Stimulated activated naive CD8-positive, alpha-beta T cell treated with anti-CD3 and anti-CD28 coated beads, Interleukin-15, amount 100 ng/mL, for 72 hours (primary cell): Measurements from ENCODE around the gene OR52A5.
A peak's percentile ranks its signal among the peaks of the same experiment; 100 is the strongest.

Source experiments
- ATAC-seq: fragments of 150-1000 bp; cut with Tn5 transposase; 2 replicates; pipeline ENCODE4 v1.10.0; 2021; ENCODE audit warnings: mild to moderate bottlenecking, moderate library complexity
- DNase-seq, 2 donors: peaks; one replicate each; pipeline ENCODE4 v3.0.0; 2021 to 2022
- H3K27ac Mint-ChIP-seq, 2 donors: one replicate each; pipeline ENCODE4 v1.8.0; 2022; ENCODE audit warnings: mild to moderate bottlenecking in 2 of 2, mixed read lengths in 2 of 2, moderate library complexity in 2 of 2
- H3K27me3 Mint-ChIP-seq: one replicate; pipeline ENCODE4 v1.8.0; 2022; ENCODE audit warnings: mixed read lengths
- H3K4me1 Mint-ChIP-seq: one replicate; pipeline ENCODE4 v1.8.0; 2022; ENCODE audit warnings: mild to moderate bottlenecking, mixed read lengths
- H3K4me3 Mint-ChIP-seq, 2 donors: one replicate each; pipeline ENCODE4 v1.8.0; 2022; ENCODE audit warnings: mild to moderate bottlenecking in 2 of 2, mixed read lengths in 2 of 2, moderate library complexity in 1 of 2
- H3K9me3 Mint-ChIP-seq, 2 donors: one replicate each; pipeline ENCODE4 v1.8.0; 2022; ENCODE audit warnings: mixed read lengths in 2 of 2

OR52A5 gene

GRCh38 chr11:5131584-5132335, 6.4 kb downstream of the OR52A5 start:
- Mint-ChIP-seq H3K9me3 (no peaks in the 10 kb centered on the region), H3K4me1 (no peaks in the 10 kb centered on the region), H3K27ac (no peak overlapping the region), H3K27me3 (peaks cover 8% of the 10 kb centered on the region), H3K4me3 (no peak overlapping the region)
- DNase-seq (no peak), ATAC-seq (no peak)

- Mint-ChIP-seq H3K4me3 (no peak overlapping the region), H3K27ac (no peak overlapping the region), H3K27me3 (peaks cover 18% of the 10 kb centered on the region), H3K4me1 (no peaks in the 10 kb centered on the region), H3K9me3 (no peaks in the 10 kb centered on the region)
- DNase-seq (no peak), ATAC-seq (no peak)
Observed at GRCh38 chr11:5129457-5129877, 8.7 kb downstream of the OR52A5 start.

GRCh38 chr11:5124891-5125620, 13.1 kb downstream of the OR52A5 start:
- Mint-ChIP-seq H3K27ac (no peak overlapping the region), H3K27me3 (peaks cover 30% of the 10 kb centered on the region), H3K4me3 (no peak overlapping the region), H3K9me3 (no peaks in the 10 kb centered on the region), H3K4me1 (no peaks in the 10 kb centered on the region)
- DNase-seq (no peak), ATAC-seq (no peak)

DNA sequence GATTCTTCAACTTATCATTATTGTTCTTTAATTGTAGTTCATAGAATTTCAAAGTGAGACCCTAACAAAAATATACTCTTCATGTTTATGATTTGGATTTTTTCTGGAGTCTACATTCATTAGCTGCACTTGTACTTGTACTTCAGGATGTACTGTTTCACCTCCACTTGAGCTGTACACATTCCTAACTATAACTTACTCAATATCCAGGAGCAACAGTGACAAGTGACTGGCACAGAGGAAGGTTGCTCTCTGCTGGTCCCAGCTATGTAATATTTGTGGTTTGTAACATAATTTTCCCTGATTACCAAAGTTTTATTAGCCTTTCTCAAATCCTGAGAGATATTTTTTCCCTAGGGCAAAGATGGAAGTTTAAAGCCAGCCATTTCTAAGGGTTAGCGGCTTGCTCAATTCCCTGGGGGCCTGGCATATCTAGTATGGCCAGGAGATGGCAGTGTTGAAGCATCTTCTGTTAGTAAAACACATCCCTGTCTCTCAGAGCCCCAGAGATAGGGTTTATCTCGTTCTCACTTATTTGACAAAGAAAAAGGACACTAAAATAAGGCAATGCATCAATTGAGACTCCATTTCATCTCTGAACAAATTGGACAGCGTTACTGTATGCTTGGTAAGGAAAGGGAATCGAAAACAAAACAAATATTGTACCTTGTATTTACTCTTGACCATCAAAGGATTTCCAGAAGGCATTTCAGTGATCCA, 14.2 kb downstream of the OR52A5 start:
- DNase-seq (peak; percentile 35 to 40), ATAC-seq (peak; percentile 76)
- Mint-ChIP-seq H3K9me3 (no peaks in the 10 kb centered on the region), H3K27me3 (peaks cover 30% of the 10 kb centered on the region), H3K4me1 (no peaks in the 10 kb centered on the region), H3K27ac (no peak overlapping the region), H3K4me3 (no peak overlapping the region)

DNA sequence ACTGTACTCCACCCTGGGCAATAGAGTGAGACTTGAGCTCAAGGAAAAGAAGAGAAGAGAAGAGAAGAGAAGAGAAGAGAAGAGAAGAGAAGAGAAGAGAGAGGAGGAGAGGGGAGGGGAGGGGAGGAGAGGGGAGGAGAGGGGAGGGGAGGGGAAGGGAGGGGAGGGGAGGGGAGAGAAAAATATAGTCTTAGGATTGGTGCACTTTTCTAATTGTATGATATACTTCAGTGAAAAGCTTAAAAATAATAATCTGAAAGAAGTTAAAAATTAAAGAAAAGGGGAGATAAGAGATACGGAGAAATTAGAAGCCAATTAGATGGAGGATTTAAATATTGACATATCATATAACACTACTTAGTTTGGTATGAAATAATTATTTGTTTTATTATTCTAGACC, 19.3 kb downstream of the OR52A5 start:
- peaks cover 35% of the 10 kb centered on the region for H3K27me3 Mint-ChIP-seq
- no peak overlapping the region for H3K27ac Mint-ChIP-seq
- ATAC-seq (no peak), DNase-seq (no peak)
- H3K9me3 Mint-ChIP-seq, result no peaks in the 10 kb centered on the region
- no peak overlapping the region for H3K4me3 Mint-ChIP-seq
- no peaks in the 10 kb centered on the region for H3K4me1 Mint-ChIP-seq

DNA sequence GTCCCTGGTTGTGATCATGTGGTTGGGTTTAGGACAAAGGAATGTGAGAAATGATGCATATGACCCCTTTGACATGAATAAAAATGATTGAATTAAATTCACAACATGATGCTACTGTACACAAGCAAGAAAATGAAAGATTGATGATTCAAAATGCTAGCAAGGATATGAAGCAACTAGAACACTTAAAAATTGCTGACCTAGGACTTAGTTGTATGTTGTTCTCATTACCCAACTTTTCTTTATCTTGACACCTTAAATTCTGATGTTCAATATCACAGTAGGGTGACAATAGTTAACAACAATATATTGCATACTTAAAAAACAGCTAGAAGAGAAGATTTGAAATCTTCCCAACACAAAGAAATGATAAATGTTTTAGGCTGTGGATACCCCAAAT, 20.6 kb downstream of the OR52A5 start:
- Mint-ChIP-seq H3K4me3 (no peak overlapping the region), H3K27ac (no peak overlapping the region), H3K27me3 (peaks cover 24% of the 10 kb centered on the region), H3K4me1 (no peaks in the 10 kb centered on the region), H3K9me3 (no peaks in the 10 kb centered on the region)
- ATAC-seq (no peak), DNase-seq (no peak)

GRCh38 chr11:5115339-5115738, 22.8 kb downstream of the OR52A5 start:
- Mint-ChIP-seq H3K27me3 (peaks cover 23% of the 10 kb centered on the region), H3K9me3 (no peaks in the 10 kb centered on the region)
- no peak for ATAC-seq

DNA sequence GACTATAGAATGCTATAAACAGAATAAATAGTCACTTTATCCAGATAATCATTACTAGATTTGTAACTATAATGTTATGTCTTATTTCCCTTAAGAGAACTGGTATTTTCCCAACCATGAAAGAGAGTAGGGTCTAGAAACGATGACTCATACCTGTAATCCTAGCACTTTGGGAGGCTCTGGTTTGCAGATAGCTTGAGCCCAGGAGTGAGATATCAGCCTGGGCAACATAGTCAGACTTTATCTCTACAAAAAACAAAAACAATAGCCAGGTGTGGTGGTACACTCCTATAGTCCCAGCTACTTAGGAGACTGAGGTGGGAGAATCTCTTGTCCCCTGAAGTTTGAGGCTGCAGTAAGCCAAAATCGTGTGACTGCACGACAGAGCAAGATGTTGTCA, 30.9 kb downstream of the OR52A5 start:
- H3K27me3 Mint-ChIP-seq, result peaks cover 12% of the 10 kb centered on the region
- no peak overlapping the region for H3K27ac Mint-ChIP-seq
- DNase-seq, result no peak
- H3K4me3 Mint-ChIP-seq, result no peak overlapping the region
- ATAC-seq, result no peak
- H3K9me3 Mint-ChIP-seq, result no peaks in the 10 kb centered on the region
- H3K4me1 Mint-ChIP-seq, result no peaks in the 10 kb centered on the region

More at GRCh38 chr11:5115339-5115738, 22.8 kb downstream of the OR52A5 start:
- no peak for DNase-seq
- H3K4me3 Mint-ChIP-seq, result no peak overlapping the region
- H3K4me1 Mint-ChIP-seq, result no peaks in the 10 kb centered on the region
- H3K27ac Mint-ChIP-seq, result no peak overlapping the region

GRCh38 chr11:5103066-5103465, 35.1 kb downstream of the OR52A5 start:
- Mint-ChIP-seq H3K4me3 (no peak overlapping the region), H3K27me3 (peaks cover 16% of the 10 kb centered on the region), H3K9me3 (no peaks in the 10 kb centered on the region), H3K27ac (no peak overlapping the region), H3K4me1 (no peaks in the 10 kb centered on the region)
- ATAC-seq, result no peak
- no peak for DNase-seq

- no peak overlapping the region for H3K27ac Mint-ChIP-seq
- ATAC-seq (no peak), DNase-seq (no peak)
- H3K27me3 Mint-ChIP-seq, result peaks cover 16% of the 10 kb centered on the region
- H3K9me3 Mint-ChIP-seq, result no peaks in the 10 kb centered on the region
- H3K4me3 Mint-ChIP-seq, result no peak overlapping the region
- no peaks in the 10 kb centered on the region for H3K4me1 Mint-ChIP-seq
Observed at GRCh38 chr11:5102246-5102645, 35.9 kb downstream of the OR52A5 start.

- Mint-ChIP-seq H3K4me1 (no peaks in the 10 kb centered on the region), H3K27me3 (no peaks in the 10 kb centered on the region), H3K4me3 (no peak overlapping the region), H3K9me3 (no peaks in the 10 kb centered on the region), H3K27ac (no peak overlapping the region)
- ATAC-seq, result no peak
- DNase-seq, result no peak
Observed at GRCh38 chr11:5096011-5096410, 42.1 kb downstream of the OR52A5 start.

DNA sequence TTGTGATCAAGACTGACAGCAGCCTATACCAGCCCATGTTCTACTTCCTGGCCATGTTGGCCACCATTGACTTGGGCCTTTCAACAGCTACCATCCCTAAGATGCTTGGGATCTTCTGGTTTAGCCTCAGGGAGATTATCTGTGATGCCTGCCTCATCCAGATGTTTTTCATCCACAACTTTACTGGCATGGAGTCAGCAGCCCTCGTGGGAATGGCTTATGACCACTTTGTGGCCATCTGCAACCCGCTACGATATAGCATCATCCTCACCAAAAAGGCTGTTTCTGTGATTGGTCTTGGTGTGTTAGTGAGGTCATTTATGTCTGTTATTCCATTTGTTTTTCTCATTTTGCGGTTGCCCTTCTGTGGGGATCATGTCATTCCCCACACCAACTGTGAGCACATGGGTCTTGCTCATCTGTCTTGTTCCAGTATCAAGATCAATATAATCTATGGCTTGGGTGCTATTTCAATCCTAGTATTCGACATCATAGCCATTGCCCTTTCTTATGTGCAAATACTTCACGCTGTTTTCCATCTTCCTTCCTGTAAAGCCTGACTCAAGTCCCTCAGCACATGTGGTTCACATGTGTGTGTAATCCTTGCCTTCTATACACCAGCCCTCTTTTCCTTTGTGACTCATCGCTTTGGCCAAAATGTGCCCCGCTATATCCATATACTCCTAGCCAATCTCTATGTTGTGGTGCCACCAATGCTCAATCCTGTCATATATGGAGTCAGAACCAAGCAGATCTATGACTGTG, 45.2 kb downstream of the OR52A5 start:
- no peak for ATAC-seq
- peaks cover 11% of the 10 kb centered on the region for H3K27me3 Mint-ChIP-seq
- H3K4me3 Mint-ChIP-seq, result no peak overlapping the region
- DNase-seq, result no peak
- no peaks in the 10 kb centered on the region for H3K9me3 Mint-ChIP-seq
- no peaks in the 10 kb centered on the region for H3K4me1 Mint-ChIP-seq
- H3K27ac Mint-ChIP-seq, result no peak overlapping the region

- no peak for ATAC-seq
- Mint-ChIP-seq H3K27ac (no peak overlapping the region), H3K9me3 (no peaks in the 10 kb centered on the region), H3K4me1 (no peaks in the 10 kb centered on the region), H3K4me3 (no peak overlapping the region), H3K27me3 (peaks cover 11% of the 10 kb centered on the region)
- DNase-seq, result no peak
Observed at GRCh38 chr11:5090668-5091067, 47.5 kb downstream of the OR52A5 start.

DNA sequence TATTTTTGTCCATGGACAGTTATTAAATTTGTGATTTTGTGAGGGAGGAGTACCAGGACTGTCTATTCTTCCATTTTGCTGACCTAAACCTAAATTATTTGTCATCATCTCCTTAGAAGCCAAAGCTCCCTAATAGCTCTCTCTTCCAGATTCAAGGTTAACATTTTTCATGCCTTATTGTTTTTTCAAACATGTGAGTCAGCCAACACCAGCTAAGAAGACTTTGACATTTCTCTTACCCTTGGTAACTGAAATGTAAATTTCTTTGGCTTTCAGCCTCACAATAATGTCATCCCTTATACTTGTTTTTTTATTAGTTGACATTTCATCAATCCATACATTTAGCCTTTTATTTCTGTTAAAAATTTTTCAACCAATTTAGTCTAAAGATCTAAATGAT, 49.6 kb downstream of the OR52A5 start:
- ATAC-seq, result no peak
- Mint-ChIP-seq H3K27me3 (peaks cover 11% of the 10 kb centered on the region), H3K4me3 (no peak overlapping the region), H3K9me3 (no peaks in the 10 kb centered on the region), H3K4me1 (no peaks in the 10 kb centered on the region), H3K27ac (no peak overlapping the region)
- no peak for DNase-seq

- Mint-ChIP-seq H3K27me3 (peaks cover 5% of the 10 kb centered on the region), H3K27ac (no peak overlapping the region), H3K4me3 (no peak overlapping the region), H3K9me3 (no peaks in the 10 kb centered on the region), H3K4me1 (no peaks in the 10 kb centered on the region)
- no peak for DNase-seq
- ATAC-seq, result no peak
Observed at GRCh38 chr11:5083602-5084001, 54.6 kb downstream of the OR52A5 start.
